ENCODE results near the gene SLC39A8.

The SLC39A8 gene

DNA sequence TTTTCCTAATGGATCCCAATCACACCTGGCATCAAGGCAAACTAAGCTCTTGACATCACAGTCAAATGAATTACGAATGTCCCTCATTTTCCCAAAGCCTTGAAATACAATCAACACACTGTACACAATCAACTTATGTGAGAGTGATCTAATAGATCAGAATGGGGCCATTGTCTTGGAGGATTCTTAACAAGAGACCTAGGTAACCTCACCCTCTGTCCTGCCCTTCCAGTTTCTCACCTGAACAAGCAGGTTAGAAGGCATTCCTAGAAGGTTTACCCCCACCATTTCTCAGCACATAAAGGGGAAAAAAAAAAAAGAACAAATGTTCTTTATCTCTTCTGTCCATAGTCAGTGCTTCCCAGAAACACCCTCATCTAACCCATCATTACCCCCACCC lies 6.3 kb downstream of the SLC39A8 start:
- DNase-seq: no peak

- no peak for DNase-seq
Observed at GRCh38 chr4:102338405-102338804, 6.9 kb downstream of the SLC39A8 start.

GRCh38 chr4:102335616-102336015 lies 9.7 kb downstream of the SLC39A8 start:
- DNase-seq: no peak

- DNase-seq: no peak
Observed at GRCh38 chr4:102334624-102335023, 10.7 kb downstream of the SLC39A8 start.

GRCh38 chr4:102333787-102334186 lies 11.5 kb downstream of the SLC39A8 start:
- no peak for DNase-seq

GRCh38 chr4:102328045-102328444 lies 17.2 kb downstream of the SLC39A8 start:
- no peak for DNase-seq

GRCh38 chr4:102326951-102327350 lies 18.3 kb downstream of the SLC39A8 start:
- no peak for DNase-seq

- no peak for DNase-seq
Observed at GRCh38 chr4:102324730-102325129, 20.6 kb downstream of the SLC39A8 start.

GRCh38 chr4:102322736-102323135 lies 22.5 kb downstream of the SLC39A8 start:
- DNase-seq: no peak

GRCh38 chr4:102321260-102321995 lies 23.9 kb downstream of the SLC39A8 start:
- no peak for DNase-seq

DNA sequence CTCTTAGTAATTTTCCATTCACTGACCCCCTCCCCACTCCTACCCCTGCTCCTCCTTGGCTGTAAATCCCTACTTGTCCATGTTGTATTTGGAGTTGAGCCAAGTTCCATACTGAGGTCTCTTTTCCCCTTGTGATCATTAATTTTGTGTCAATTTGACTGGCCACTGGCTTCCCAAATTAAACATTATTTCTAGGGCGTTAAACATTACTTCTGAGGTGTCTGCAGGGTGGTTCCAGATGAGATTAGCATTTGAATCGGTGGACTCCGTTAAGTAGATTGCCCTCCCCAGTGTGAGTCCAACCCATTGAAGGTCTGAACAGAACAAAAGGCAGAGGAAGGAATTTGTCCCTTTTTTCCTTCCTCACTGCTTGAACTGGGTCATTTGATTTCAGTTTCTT lies 25.7 kb downstream of the SLC39A8 start:
- DNase-seq: no peak

- DNase-seq: no peak
Observed at GRCh38 chr4:102318526-102318925, 26.8 kb downstream of the SLC39A8 start.

- DNase-seq: no peak
Observed at GRCh38 chr4:102318105-102318504, 27.2 kb downstream of the SLC39A8 start.

GRCh38 chr4:102317459-102317858 lies 27.8 kb downstream of the SLC39A8 start:
- no peak for DNase-seq

GRCh38 chr4:102316585-102316984 lies 28.7 kb downstream of the SLC39A8 start:
- no peak for DNase-seq

DNA sequence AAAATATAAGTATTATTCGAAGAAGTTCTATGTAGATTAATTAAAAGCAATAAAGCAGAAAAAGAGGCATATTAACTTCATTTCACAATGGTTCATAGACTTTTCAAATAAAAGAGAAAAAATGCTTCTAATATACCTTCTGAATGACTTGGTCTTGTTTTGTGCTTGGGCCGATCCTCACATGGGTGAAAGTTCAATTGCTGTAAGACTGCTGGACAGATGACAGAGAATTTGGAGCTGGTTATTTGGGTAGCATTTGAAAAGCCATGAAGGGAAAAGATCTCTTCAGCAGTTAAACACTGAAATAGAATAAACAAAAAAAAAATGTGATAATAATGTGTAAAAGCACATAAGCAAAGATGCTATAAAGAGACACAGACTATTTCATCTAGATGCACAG lies 29.8 kb downstream of the SLC39A8 start:
- DNase-seq: no peak

DNA sequence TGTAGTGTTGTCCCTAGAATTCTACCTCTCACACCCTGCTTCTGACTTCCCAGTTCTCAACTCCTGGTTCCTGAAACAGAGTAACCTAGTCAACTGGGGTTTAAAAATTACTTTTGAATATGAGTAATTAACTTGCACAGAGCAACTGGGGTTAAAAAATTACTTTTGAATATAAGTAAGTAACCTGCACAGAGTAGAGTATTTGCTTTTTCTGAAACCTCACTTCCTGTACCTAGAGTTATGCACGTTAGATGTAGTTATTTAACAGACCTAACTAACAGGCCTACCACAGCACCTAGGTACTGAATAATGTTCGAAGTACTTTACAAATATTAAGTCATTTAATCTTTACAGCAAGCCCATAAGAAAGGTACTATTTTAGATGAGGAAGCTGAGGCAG lies 32.9 kb downstream of the SLC39A8 start:
- DNase-seq: no peak

- DNase-seq: no peak
Observed at GRCh38 chr4:102311912-102312311, 33.4 kb downstream of the SLC39A8 start.

DNA sequence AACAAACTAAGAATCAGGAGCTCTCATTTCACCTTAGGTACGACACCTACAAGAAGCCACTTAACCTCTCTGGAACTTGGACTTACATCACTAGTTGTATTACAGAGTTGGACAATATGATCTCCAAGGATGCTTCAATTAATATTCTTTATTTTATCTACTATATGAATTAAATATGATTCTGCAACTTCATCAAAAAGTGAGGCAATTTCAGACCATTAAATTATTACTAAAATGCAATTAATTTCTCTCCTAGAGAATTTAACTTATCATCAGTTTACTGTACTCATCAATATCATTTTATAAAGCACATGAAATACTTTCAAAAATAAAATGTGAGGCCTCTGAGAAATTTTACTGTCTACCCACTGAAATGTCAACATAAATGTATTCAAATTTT lies 33.9 kb downstream of the SLC39A8 start:
- DNase-seq: no peak

DNA sequence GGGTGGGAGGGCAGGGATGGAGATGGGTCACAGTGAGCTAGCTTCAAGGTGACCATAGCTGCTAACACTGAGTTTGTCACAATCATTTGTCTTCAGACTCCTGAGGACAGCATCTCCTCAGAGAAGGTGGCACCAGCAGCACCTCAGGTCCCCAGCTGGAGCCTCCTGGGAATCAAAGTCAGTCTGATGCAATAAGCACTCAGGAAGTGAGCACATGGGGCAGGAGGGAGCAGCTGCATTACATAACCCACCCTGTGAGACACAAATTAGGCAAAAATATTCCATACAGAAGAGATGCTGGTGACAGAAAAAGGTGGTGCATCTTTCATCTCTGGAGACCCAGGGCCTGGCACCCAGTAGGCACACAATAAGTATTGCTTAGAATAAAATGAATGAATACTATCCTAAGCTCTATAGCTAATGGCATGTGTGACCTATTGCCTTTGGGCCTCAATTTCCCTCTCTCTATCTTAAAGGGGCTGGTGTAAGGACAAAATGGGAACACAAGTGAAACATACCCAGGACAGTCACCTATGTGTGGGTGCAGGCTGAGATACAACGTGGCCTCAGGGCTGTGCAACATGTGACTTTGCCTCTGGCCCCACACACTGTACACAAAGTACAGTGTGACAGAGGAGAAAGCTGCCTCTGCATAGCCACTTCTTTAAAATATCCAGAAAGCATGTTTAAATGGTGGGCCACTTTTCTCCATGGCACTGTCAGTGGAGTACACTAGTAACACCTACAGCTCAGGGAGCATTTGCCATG lies 37.1 kb downstream of the SLC39A8 start:
- no peak for DNase-seq

DNA sequence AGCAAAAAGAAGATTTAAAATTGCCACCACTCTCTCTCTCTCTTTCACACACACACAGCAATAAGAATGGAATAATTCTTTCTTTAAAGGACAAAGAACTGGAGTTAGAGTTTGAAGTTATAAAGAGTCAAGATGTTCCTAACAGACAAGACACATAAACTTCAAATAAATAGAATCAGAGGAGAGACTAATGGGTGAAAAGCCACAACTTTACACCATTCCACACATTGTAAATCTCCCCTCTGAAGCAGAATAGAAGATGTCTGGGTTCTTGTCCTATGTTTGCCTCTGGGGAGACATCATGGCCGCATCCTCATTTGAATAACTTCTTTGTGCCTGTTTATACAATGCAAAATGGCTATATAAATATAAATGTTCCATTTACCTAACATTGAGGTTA lies 39.6 kb downstream of the SLC39A8 start:
- DNase-seq: no peak

- no peak for DNase-seq
Observed at GRCh38 chr4:102302762-102303161, 42.5 kb downstream of the SLC39A8 start.

DNA sequence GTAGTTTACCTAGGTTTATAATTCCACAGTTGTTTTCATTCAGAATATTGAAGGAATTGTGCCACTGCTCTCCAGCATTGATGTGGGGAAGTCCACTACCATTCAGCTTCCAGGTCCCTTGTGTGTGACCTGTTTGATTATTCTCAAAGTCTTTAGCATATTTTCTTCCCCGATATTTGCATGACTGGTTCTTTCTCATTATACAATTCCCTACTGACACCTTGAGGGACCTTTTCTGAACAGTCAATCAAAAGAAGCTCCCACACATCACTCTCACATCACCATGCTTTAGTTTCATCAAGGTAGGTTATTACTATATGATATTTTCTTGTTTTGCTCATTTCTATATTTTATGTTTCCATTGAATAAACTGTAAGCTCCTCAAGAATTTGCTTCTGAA lies 44.1 kb downstream of the SLC39A8 start:
- DNase-seq: no peak

All from fibroblast of skin of scalp (primary cell).